ENCODE measurements around the gene CIAPIN1. TPM values are rescaled to one million over a fixed set of nuclear protein-coding genes. Genes with fewer than 3 reads are reported as not detected.
"Not testable (repeated sequence)": the region's sequence is repeated elsewhere in the genome, so short reads cannot be mapped to it uniquely, and the experiment has no call there.

CIAPIN1 gene
- total RNA-seq, 2 experiments from 2014 or later = 53.3 to 53.4 TPM

DNA sequence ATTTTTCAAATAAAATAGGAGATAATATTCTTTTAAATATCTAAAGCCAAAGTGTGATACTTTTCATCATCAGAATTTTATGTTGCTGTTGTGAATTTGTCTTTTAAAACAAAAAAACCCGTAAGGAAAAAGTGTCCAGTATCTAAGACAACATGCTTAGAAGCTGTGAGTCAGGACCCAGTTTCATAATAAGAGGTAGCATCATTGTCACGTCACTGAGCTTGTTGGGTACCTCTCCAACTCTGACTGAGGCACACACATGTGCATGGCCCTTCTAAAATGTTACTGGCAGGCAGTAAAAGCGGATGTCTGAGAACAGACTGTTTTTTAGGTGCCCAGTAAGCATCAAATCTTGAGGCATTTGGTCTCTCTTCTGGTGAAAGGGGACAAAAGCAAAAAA, 2.5 kb downstream of the CIAPIN1 start:
- Mint-ChIP-seq H3K9me3 (peaks cover 6% of the 10 kb centered on the region), H3K27ac (peak overlapping the region; percentile 20), H3K36me3 (ENCODE audit: low read depth) (peaks cover 44% of the 10 kb centered on the region), H3K4me1 (ENCODE audit: low read depth) (peaks cover 47% of the 10 kb centered on the region), H3K27me3 (no peaks in the 10 kb centered on the region), H3K4me3 (peak overlapping the region; percentile 24)
- ATAC-seq = no peak
- intact Hi-C loops (cut with micrococcal nuclease) = no loop called here
- ChIA-PET POLR2A (interaction anchor here (0.6 to 2.1 kb wide), 4 partner anchors 14 to 258 kb away, joined by 3 to 9 read pairs (median 4); partner anchors contain the start of gene POLR2C), CTCF (interaction anchor here (0.6 to 3.0 kb wide), 6 partner anchors 12 to 75 kb away, joined by 3 to 16 read pairs (median 4); partner anchors contain the start of gene POLR2C)
- TF ChIP-seq, protein P1, sequence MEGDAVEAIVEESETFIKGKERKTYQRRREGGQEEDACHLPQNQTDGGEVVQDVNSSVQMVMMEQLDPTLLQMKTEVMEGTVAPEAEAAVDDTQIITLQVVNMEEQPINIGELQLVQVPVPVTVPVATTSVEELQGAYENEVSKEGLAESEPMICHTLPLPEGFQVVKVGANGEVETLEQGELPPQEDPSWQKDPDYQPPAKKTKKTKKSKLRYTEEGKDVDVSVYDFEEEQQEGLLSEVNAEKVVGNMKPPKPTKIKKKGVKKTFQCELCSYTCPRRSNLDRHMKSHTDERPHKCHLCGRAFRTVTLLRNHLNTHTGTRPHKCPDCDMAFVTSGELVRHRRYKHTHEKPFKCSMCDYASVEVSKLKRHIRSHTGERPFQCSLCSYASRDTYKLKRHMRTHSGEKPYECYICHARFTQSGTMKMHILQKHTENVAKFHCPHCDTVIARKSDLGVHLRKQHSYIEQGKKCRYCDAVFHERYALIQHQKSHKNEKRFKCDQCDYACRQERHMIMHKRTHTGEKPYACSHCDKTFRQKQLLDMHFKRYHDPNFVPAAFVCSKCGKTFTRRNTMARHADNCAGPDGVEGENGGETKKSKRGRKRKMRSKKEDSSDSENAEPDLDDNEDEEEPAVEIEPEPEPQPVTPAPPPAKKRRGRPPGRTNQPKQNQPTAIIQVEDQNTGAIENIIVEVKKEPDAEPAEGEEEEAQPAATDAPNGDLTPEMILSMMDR (IDR thresholded peaks at IDR 0.05) = no peak
- DNase-seq = no peak

DNA sequence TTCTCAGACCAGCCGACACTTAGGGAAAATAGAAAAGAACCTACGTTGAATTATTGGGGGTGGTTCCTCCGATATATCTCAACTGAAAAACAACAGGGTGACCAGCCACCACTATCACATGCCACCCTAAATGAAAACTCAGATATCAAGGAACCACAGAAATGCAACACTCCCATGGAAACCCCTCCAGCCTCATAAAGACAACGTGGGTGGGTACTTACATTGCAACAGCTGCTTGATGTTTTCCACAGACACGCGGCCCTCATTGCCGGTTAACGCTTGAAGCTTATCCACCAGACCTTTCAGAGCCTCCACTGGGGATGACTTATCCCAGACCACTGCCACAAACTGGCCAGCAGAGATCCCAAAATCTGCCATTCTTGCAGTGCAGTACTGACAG, 6.6 kb downstream of the CIAPIN1 start:
- H3K27me3 Mint-ChIP-seq; DNase-seq; ATAC-seq; intact Hi-C loops (cut with micrococcal nuclease); H3K9me3 Mint-ChIP-seq; H3K4me3 Mint-ChIP-seq; H3K27ac Mint-ChIP-seq; CTCF ChIA-PET: not testable (repeated sequence)
- Mint-ChIP-seq H3K36me3 (ENCODE audit: low read depth) (peaks cover 67% of the 10 kb centered on the region), H3K4me1 (ENCODE audit: low read depth) (peaks cover 26% of the 10 kb centered on the region)
- POLR2A ChIA-PET = interaction anchor here (0.6 to 1.2 kb wide), 3 partner anchors 19 to 227 kb away, joined by 3 to 4 read pairs (median 3); partner anchors contain the start of genes ADGRG3 and POLR2C

DNA sequence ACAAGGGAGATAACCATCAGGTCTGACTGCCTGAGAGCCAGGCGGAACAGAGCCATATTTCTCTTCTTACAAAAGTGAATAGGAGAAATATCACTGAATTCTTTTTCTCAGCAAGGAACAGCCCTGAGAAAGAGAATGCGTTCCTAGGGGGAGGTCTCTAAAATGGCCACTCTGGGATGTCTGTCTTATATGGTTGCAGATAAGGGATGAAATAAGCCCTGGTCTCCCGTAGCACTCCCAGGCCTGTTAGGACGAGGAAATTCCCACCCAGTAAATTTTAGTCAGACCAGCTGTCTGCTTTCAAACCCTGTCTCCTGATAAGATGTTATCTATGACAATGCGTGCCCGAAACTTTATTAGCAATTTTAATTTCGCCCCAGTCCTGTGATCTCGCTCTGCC, 7.2 kb downstream of the CIAPIN1 start:
- H3K4me3 Mint-ChIP-seq; ATAC-seq; H3K9me3 Mint-ChIP-seq; intact Hi-C loops (cut with micrococcal nuclease); POLR2A ChIA-PET; DNase-seq; H3K27me3 Mint-ChIP-seq; H3K27ac Mint-ChIP-seq: not testable (repeated sequence)
- Mint-ChIP-seq H3K36me3 (ENCODE audit: low read depth) (peaks cover 72% of the 10 kb centered on the region), H3K4me1 (ENCODE audit: low read depth) (peaks cover 24% of the 10 kb centered on the region)
- CTCF ChIA-PET = interaction anchor here (1.3 to 5.3 kb wide), 2 partner anchors 20 to 22 kb away, joined by 3 to 30 read pairs; no protein-coding TSS in a partner anchor

- intact Hi-C loops (cut with micrococcal nuclease) = no loop called here
- peaks cover 73% of the 10 kb centered on the region for H3K36me3 Mint-ChIP-seq (ENCODE audit: low read depth)
- H3K4me3 Mint-ChIP-seq = no peak overlapping the region
- ATAC-seq (no peak), DNase-seq (no peak)
- peaks cover 31% of the 10 kb centered on the region for H3K4me1 Mint-ChIP-seq (ENCODE audit: low read depth)
- TF ChIP-seq, protein P1 (IDR thresholded peaks at IDR 0.05) = no peak
- ChIA-PET CTCF (interaction anchor here (0.7 to 5.3 kb wide), 7 partner anchors 11 to 135 kb away, joined by 3 to 30 read pairs (median 4); partner anchors contain the start of genes CIAPIN1 and POLR2C), POLR2A (interaction anchor here (1.1 kb wide), 1 partner anchor 11 kb away, joined by 8 read pairs; the partner anchor contains the start of genes CIAPIN1 and COQ9)
- H3K27me3 Mint-ChIP-seq = no peaks in the 10 kb centered on the region
- no peak overlapping the region for H3K27ac Mint-ChIP-seq
- peaks cover 4% of the 10 kb centered on the region for H3K9me3 Mint-ChIP-seq
Measured at GRCh38 chr16:57435838-57436237, 11.3 kb downstream of the CIAPIN1 start.

GRCh38 chr16:57434003-57434402, 13.2 kb downstream of the CIAPIN1 start:
- H3K36me3 Mint-ChIP-seq (ENCODE audit: low read depth) = peaks cover 67% of the 10 kb centered on the region
- H3K27me3 Mint-ChIP-seq = no peaks in the 10 kb centered on the region
- intact Hi-C loops (cut with micrococcal nuclease) = no loop called here
- H3K9me3 Mint-ChIP-seq = no peaks in the 10 kb centered on the region
- peaks cover 31% of the 10 kb centered on the region for H3K4me1 Mint-ChIP-seq (ENCODE audit: low read depth)
- TF ChIP-seq, protein P1 (IDR thresholded peaks at IDR 0.05) = no peak
- no peak overlapping the region for H3K4me3 Mint-ChIP-seq
- DNase-seq (no peak), ATAC-seq (peak; percentile 20)
- POLR2A ChIA-PET = interaction anchor here (2.7 kb wide), 1 partner anchor 13 kb away, joined by 9 read pairs; the partner anchor contains the start of genes CIAPIN1 and COQ9
- CTCF ChIA-PET = interaction anchor here (1.1 to 6.0 kb wide), 5 partner anchors 8 to 86 kb away, joined by 5 to 81 read pairs (median 7); partner anchors contain the start of gene POLR2C
- peak overlapping the region; percentile 66 for H3K27ac Mint-ChIP-seq

GRCh38 chr16:57432989-57433388, 14.2 kb downstream of the CIAPIN1 start:
- no peak overlapping the region for H3K4me3 Mint-ChIP-seq
- peak overlapping the region; percentile 66 for H3K27ac Mint-ChIP-seq
- H3K4me1 Mint-ChIP-seq (ENCODE audit: low read depth) = peaks cover 29% of the 10 kb centered on the region
- no peaks in the 10 kb centered on the region for H3K9me3 Mint-ChIP-seq
- ATAC-seq (no peak), DNase-seq (no peak)
- ChIA-PET POLR2A (interaction anchor here (0.6 to 2.7 kb wide), 5 partner anchors 10 to 283 kb away, joined by 3 to 9 read pairs (median 4); partner anchors contain the start of genes CIAPIN1 and COQ9), CTCF (interaction anchor here (0.8 to 6.0 kb wide), 9 partner anchors 9 to 131 kb away, joined by 3 to 81 read pairs (median 4); partner anchors contain the start of gene POLR2C)
- TF ChIP-seq, protein P1 (IDR thresholded peaks at IDR 0.05) = no peak
- peaks cover 68% of the 10 kb centered on the region for H3K36me3 Mint-ChIP-seq (ENCODE audit: low read depth)
- intact Hi-C loops (cut with micrococcal nuclease) = no loop called here
- H3K27me3 Mint-ChIP-seq = no peaks in the 10 kb centered on the region

Measured in activated CD8-positive, alpha-beta T cell treated with anti-CD3 and anti-CD28 coated beads for 36 hours (primary cell).